OCI-LY1 (cell line): ENCODE measurements around the gene AFF1.

Source experiments
- H2AFZ ChIP-seq: fragments of 200-600 bp; sonication (generic), shearing (Covaris generic); 2 replicates; pipeline ENCODE4 v1.6.0; 2014; ENCODE audit warnings: antibody characterized with exemption, mild to moderate bottlenecking, low read length
- H3F3A ChIP-seq: fragments of 200-600 bp; sonication (generic), shearing (Covaris generic); 2 replicates; pipeline ENCODE4 v1.6.0; 2014; ENCODE audit warnings: mild to moderate bottlenecking, antibody characterized with exemption, low read length, moderate library complexity; ENCODE audit not compliant: insufficient read depth
- H3K27ac ChIP-seq: fragments of 200-600 bp; sonication (generic); 2 replicates; pipeline ENCODE4 v1.5.1; 2014; ENCODE audit warnings: low read length, mixed run types, mild to moderate bottlenecking, low read depth; ENCODE audit not compliant: poor library complexity, severe bottlenecking
- H3K27me3 ChIP-seq: fragments of 200-600 bp; sonication (generic); 2 replicates; pipeline ENCODE4 v1.6.0; 2014; ENCODE audit warnings: antibody characterized with exemption, mild to moderate bottlenecking, low read length, moderate library complexity; ENCODE audit not compliant: insufficient read depth
- H3K36me3 ChIP-seq: fragments of 200-600 bp; sonication (generic); 2 replicates; pipeline ENCODE4 v1.6.1; 2014; ENCODE audit warnings: mild to moderate bottlenecking, antibody characterized with exemption, low read length, moderate library complexity, mixed read lengths; ENCODE audit not compliant: insufficient read depth
- H3K4me1 ChIP-seq: fragments of 200-600 bp; sonication (generic); 2 replicates; pipeline ENCODE4 v1.5.1; 2014; ENCODE audit warnings: mild to moderate bottlenecking, low read length, moderate library complexity; ENCODE audit not compliant: insufficient read depth, severe bottlenecking
- H3K4me2 ChIP-seq: fragments of 200-600 bp; sonication (generic), shearing (Covaris generic); 2 replicates; pipeline ENCODE4 v1.6.1; 2014; ENCODE audit warnings: low read length
- H3K4me3 ChIP-seq: fragments of 200-600 bp; sonication (generic); 2 replicates; pipeline ENCODE4 v1.5.1; 2014; ENCODE audit warnings: low read length, low read depth, mild to moderate bottlenecking, mixed read lengths; ENCODE audit not compliant: poor library complexity, severe bottlenecking
- H3K79me2 ChIP-seq: fragments of 200-600 bp; shearing (Covaris generic); 2 replicates; pipeline ENCODE4 v1.6.1; 2016; ENCODE audit warnings: mixed run types, low read length, mixed read lengths; ENCODE audit not compliant: insufficient read depth
- H3K9ac ChIP-seq: fragments of 200-600 bp; sonication (generic), shearing (Covaris generic); 2 replicates; pipeline ENCODE4 v1.6.1; 2014; ENCODE audit warnings: mild to moderate bottlenecking, low read length, mixed read lengths
- H3K9me2 ChIP-seq: fragments of 200-600 bp; sonication (generic), shearing (Covaris generic); 2 replicates; pipeline ENCODE4 v1.6.1; 2014; ENCODE audit warnings: low read depth, mild to moderate bottlenecking, low read length, mixed read lengths
- H3K9me3 ChIP-seq: fragments of 200-600 bp; shearing (Covaris generic); 2 replicates; pipeline ENCODE4 v1.6.1; 2014; ENCODE audit warnings: low read length, mixed read lengths
- H4K20me1 ChIP-seq: fragments of 200-600 bp; sonication (generic), shearing (Covaris generic); 2 replicates; pipeline ENCODE4 v1.6.0; 2016; ENCODE audit warnings: mild to moderate bottlenecking, low read length; ENCODE audit not compliant: insufficient read depth
- EZH2 ChIP-seq: fragments of 200-600 bp; sonication (generic), shearing (Covaris generic); IDR thresholded peaks from 2 replicates; pipeline ENCODE4 v1.8.0; 2017; ENCODE audit warnings: borderline replicate concordance, mixed run types, mild to moderate bottlenecking, antibody characterized with exemption, low read length, moderate library complexity, mixed read lengths
- TF ChIP-seq, protein P1 (sequence below): fragments of 200-600 bp; sonication (generic), shearing (Covaris generic); IDR thresholded peaks from 2 replicates; pipeline ENCODE4 v1.5.1; 2017; ENCODE audit warnings: mild to moderate bottlenecking, antibody characterized with exemption, low read length, moderate library complexity, mixed read lengths

The AFF1 gene

DNA sequence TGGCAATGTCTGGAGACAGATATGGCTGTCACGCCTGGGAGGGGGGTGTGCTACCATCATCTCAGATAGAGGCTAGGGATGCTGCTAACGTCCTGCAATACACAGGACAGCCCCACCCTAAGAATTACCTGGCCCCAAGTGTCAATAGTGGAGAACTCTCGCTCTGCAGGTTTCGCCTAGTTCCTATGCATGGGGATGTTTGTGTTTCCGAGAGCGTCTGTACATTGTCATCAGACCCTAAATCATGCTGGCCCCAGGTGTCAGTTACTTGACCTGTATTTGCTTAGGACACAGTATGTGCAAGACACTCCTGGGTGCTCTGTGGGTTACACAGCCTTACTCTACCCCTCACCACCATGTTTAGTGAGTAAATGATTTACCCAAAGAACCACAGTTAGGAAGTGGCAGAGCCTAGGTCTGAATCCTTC is 90.8 kb downstream of the AFF1 start:
- no peaks in the 10 kb centered on the region for H4K20me1 ChIP-seq

DNA sequence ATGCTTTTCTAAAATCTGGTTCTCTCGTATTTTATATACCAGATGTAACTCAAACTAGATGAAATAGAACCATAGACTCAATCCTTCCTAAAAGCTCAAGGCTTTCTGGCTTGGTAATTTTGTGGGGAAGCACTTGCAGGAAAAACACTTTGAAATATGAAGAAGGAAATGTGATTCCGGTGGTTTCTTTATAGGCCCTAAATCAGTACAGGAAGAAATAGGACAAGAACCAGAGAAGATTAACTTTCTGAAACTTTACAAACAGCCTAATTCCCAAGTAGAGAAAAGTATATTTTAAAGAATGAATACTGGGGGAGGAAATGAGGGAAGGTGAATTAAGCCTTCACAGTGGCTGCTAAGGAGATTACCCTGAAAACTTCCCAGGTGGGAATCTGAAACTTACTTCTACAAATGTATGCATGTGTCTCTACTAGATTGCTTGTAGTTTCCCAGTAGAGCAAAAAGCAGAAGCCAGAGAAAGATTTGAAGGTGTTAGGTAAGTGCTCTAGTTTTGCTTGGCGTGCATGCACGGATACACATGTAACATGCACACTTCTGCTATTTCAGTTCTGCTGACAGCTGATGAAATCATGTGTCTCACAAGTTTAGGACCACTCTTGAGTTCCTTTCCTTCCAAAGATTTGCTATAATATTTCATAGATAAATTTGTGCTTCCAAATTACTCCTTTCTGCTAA is 92.1 kb downstream of the AFF1 start:
- no peak overlapping the region for H3K4me2 ChIP-seq
- H3K4me1 ChIP-seq, result peaks cover 10% of the 10 kb centered on the region
- no peaks in the 10 kb centered on the region for H3K9me3 ChIP-seq
- TF ChIP-seq, protein P1, sequence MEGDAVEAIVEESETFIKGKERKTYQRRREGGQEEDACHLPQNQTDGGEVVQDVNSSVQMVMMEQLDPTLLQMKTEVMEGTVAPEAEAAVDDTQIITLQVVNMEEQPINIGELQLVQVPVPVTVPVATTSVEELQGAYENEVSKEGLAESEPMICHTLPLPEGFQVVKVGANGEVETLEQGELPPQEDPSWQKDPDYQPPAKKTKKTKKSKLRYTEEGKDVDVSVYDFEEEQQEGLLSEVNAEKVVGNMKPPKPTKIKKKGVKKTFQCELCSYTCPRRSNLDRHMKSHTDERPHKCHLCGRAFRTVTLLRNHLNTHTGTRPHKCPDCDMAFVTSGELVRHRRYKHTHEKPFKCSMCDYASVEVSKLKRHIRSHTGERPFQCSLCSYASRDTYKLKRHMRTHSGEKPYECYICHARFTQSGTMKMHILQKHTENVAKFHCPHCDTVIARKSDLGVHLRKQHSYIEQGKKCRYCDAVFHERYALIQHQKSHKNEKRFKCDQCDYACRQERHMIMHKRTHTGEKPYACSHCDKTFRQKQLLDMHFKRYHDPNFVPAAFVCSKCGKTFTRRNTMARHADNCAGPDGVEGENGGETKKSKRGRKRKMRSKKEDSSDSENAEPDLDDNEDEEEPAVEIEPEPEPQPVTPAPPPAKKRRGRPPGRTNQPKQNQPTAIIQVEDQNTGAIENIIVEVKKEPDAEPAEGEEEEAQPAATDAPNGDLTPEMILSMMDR, result no peak
- no peak for TF ChIP-seq EZH2
- H3K27me3 ChIP-seq, result no peaks in the 10 kb centered on the region
- H3K27ac ChIP-seq, result no peak overlapping the region
- H3K79me2 ChIP-seq, result no peaks in the 10 kb centered on the region
- H3K4me3 ChIP-seq, result no peak overlapping the region
- no peaks in the 10 kb centered on the region for H3F3A ChIP-seq
- H2AFZ ChIP-seq, result no peak overlapping the region
- H3K9ac ChIP-seq, result no peak overlapping the region
- H3K9me2 ChIP-seq, result no peaks in the 10 kb centered on the region
- H3K36me3 ChIP-seq, result no peaks in the 10 kb centered on the region
- H4K20me1 ChIP-seq, result no peaks in the 10 kb centered on the region

More for the DNA sequence above, 90.8 kb downstream of the AFF1 start:
- H3K4me1 ChIP-seq, result peaks cover 10% of the 10 kb centered on the region
- no peak for TF ChIP-seq EZH2
- TF ChIP-seq, protein P1, result no peak
- no peaks in the 10 kb centered on the region for H3K9me3 ChIP-seq
- H3K27me3 ChIP-seq, result no peaks in the 10 kb centered on the region
- no peaks in the 10 kb centered on the region for H3K9me2 ChIP-seq
- no peaks in the 10 kb centered on the region for H3F3A ChIP-seq
- H3K4me3 ChIP-seq, result no peak overlapping the region
- no peak overlapping the region for H3K4me2 ChIP-seq
- H3K9ac ChIP-seq, result no peak overlapping the region
- no peaks in the 10 kb centered on the region for H3K36me3 ChIP-seq
- H3K27ac ChIP-seq, result no peak overlapping the region
- H2AFZ ChIP-seq, result no peak overlapping the region
- no peaks in the 10 kb centered on the region for H3K79me2 ChIP-seq

DNA sequence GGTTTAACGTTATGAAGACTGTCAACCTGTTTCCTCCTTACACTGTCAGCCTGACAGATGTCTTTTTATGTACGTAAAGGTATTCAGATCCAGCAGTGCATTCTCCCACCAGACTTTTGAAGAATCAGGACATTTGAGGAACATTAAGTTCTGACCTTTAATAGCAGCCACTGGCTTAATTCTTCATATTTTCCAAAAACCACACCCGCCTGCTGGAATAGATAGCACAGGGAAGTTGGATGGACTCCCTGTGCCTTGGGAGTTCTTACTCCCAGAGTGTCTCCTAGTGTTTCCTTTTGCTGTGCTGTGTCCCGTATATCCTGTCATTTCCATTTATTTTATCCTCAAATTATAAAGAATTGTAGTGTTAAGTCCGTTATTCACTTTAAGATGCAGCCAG is 94.5 kb downstream of the AFF1 start:
- TF ChIP-seq, protein P1, result no peak
- no peak for TF ChIP-seq EZH2
- Histone ChIP-seq H3K9ac (no peak overlapping the region), H3K4me2 (no peak overlapping the region), H3K4me1 (peaks cover 10% of the 10 kb centered on the region), H3K79me2 (no peaks in the 10 kb centered on the region), H3K36me3 (no peaks in the 10 kb centered on the region), H3K9me2 (no peaks in the 10 kb centered on the region), H3K9me3 (no peaks in the 10 kb centered on the region), H3F3A (no peaks in the 10 kb centered on the region), H3K27ac (no peak overlapping the region), H3K27me3 (no peaks in the 10 kb centered on the region), H3K4me3 (no peak overlapping the region), H2AFZ (no peak overlapping the region), H4K20me1 (no peaks in the 10 kb centered on the region)
